ENCODE results near the gene SPATA17.

- TF ChIP-seq EZH2 (IDR thresholded peaks at IDR 0.05; ENCODE audit: low read length), result no peak
- TF ChIP-seq, protein P1, sequence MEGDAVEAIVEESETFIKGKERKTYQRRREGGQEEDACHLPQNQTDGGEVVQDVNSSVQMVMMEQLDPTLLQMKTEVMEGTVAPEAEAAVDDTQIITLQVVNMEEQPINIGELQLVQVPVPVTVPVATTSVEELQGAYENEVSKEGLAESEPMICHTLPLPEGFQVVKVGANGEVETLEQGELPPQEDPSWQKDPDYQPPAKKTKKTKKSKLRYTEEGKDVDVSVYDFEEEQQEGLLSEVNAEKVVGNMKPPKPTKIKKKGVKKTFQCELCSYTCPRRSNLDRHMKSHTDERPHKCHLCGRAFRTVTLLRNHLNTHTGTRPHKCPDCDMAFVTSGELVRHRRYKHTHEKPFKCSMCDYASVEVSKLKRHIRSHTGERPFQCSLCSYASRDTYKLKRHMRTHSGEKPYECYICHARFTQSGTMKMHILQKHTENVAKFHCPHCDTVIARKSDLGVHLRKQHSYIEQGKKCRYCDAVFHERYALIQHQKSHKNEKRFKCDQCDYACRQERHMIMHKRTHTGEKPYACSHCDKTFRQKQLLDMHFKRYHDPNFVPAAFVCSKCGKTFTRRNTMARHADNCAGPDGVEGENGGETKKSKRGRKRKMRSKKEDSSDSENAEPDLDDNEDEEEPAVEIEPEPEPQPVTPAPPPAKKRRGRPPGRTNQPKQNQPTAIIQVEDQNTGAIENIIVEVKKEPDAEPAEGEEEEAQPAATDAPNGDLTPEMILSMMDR (optimal IDR thresholded peaks at IDR 0.05 in 1 of 3, IDR thresholded peaks at IDR 0.05 in 1 of 3, conservative IDR thresholded peaks at IDR 0.05 in 1 of 3; ENCODE audit: extremely low read depth in 1 of 3, insufficient read depth in 2 of 3, low read length in 3 of 3), result no peak
Measured at GRCh38 chr1:217687511-217687910, 56.4 kb downstream of the SPATA17 start.
